T1000 (cell line): ENCODE results near the gene HIC1.

Experiments
- DNase-seq: peaks from one replicate; lab custom pipeline; 2025; ENCODE audit warnings: mixed read lengths; lab: John Stamatoyannopoulos, UW

The HIC1 gene

DNA sequence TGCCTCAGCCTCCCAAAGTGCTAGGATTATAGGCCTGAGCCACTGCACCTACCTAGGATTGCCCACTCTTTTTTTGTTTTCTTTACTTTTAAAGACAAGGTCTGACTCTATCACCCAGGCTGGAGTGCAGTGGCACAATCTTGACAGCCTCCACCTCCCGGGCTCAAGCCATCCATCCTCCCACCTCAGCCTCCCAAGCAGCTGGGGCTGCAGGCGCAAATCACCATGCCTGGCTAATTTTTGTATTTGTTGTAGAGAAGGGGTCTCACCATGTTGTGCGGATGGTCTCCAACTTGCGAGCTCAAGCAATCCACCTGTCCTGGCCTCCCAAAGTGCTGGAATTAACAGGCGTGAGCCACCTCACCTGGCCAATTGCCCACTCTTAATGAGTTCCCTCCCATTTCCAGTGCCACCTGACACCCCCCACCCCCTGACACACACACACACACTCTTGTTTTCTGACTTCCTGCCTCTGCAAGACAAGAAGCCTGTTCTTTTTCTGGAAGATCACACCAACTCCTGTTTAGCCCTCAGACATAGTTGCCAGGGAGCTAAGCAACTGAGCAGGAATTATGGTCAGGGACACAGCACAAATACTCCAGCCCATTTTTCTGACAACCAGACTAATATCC, 10.5 kb upstream of the HIC1 start:
- DNase-seq: no peak

DNA sequence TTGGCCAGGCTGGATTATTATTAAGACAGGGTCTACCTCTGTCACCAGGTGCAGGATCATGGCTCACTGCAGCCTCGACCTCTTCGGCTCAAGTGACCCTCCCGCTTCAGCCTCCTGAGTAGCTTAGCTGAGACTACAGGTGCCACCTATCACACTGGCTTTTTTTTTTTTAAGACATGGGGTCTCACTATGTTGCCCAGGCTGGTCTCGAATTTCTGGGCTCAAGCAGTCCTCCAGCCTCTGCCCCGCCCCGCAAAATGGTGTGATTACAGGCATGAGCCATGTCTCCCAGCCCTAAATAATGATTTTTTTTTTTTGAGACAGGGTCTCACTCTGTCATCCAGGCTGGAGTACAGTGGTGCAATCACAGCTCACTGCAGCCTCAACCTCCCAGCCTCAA, 7.3 kb upstream of the HIC1 start:
- DNase-seq: no peak

DNA sequence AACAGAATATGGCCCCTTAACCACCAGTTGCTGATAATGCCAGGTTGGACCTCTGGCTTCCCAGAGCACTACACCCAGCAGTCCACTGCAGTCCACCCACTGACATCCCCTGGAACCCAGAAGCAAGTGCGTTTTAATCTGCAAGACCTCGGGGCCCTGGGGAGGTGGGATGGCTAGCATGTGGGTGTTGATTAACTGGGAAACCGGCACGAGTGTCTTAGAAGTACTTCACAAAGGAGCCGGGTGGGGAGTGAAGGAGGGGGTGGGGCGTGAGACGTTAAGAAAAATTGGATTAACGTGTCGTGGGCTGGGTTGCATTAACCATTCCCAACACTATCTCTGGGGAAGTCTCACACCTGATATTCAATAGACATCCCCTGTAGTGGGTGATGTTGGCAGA, 6.1 kb upstream of the HIC1 start:
- no peak for DNase-seq

GRCh38 chr17:2049333-2050299, 5.3 kb upstream of the HIC1 start:
- peak; percentile 86 for DNase-seq

DNA sequence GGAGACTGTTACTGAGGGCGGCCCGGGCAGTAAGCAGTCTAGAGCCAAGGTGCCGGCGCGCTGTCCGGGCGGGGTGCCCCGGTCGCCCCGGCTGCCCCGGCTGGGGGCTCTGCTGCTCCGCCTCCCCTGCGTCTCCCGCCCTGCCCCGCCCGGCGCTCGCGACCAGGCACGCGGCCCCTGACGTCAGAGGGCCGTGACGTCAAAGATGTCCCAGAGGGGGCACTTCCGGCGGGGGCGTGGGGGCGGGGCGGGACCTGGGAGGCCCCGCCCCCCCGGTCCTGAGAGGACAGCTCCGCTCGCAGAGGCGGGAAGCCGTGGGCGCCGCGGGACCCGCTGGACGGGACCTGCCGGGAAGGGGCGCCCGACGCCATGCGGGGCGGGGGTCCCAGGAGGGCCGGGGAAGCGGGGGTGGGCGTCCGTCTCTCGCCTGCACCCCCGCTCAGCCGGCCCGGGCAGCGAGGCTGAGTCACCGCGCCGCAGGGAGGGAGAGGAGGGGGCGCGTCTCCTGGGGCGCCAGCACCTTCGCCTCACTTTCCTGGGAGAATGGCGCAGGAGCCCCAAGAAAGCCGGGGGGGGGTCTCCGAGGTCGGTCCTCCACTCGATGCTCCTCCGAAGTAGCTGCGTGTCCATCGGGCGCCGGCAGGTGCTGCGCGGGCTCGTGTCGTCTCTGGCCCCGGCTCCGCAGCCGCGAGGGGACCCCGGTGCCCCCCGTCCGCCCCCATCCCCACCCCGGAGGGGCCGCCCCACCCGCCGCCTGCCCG, 4.4 kb upstream of the HIC1 start:
- DNase-seq: peak; percentile 77

- DNase-seq: no peak
Observed at GRCh38 chr17:2051061-2051932, 3.6 kb upstream of the HIC1 start.

- no peak for DNase-seq
Observed at GRCh38 chr17:2051933-2052559, 2.9 kb upstream of the HIC1 start.

- DNase-seq: peak; percentile 82
Observed at GRCh38 chr17:2053380-2054261, 1.3 kb upstream of the HIC1 start.

DNA sequence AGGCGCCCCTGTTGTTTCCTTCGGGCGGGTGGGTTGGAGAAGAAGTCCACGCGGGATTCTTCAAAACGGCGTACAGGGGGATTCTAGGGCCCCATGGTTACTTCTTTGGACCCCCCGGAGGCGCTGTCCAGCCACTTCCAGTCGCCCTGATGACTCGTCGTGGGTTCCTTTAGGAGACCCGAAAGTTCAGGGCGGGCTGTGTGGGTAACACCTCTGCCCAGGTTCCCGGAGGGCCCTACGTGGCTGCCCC, 716 bp upstream of the HIC1 start:
- peak; percentile 54 for DNase-seq

DNA sequence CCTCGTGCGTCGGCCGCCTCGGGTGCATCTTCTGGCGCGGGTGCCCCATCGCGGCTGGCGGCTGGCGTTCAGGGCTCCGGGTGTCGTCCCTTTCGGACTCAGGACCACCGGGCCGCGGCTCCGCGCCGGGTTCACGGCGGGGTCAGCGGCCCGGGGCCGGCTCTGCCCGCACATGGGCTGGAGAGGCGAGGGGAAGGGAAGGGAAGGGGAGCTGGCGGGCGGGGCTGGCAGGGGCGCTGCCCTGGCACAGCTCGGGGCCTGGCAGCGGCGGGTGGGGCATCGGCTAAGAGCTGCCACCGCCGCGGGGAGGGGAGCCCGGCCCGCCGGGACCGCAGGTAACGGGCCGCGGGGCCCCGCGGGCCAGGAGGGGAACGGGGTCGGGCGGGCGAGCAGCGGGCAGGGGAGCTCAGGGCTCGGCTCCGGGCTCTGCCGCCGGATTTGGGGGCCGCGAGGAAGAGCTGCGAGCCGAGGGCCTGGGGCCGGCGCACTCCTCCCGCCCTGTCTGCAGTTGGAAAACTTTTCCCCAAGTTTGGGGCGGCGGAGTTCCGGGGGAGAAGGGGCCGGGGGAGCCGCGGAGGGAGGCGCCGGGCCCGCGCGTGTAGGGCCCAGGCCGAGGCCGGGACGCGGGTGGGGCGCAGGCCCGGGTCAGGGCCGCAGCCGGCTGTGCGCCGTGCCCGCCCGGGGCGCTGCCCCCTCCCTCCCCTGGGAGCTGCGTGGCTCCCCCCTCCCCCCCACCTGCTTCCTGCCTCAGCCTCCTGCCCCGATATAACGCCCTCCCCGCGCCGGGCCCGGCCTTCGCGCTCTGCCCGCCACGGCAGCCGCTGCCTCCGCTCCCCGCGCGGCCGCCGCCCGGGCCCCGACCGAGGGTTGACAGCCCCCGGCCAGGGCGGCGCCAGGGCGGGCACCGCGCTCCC, 646 bp downstream of the HIC1 start:
- no peak for DNase-seq

GRCh38 chr17:2056206-2057174, 1.6 kb downstream of the HIC1 start:
- no peak for DNase-seq

DNA sequence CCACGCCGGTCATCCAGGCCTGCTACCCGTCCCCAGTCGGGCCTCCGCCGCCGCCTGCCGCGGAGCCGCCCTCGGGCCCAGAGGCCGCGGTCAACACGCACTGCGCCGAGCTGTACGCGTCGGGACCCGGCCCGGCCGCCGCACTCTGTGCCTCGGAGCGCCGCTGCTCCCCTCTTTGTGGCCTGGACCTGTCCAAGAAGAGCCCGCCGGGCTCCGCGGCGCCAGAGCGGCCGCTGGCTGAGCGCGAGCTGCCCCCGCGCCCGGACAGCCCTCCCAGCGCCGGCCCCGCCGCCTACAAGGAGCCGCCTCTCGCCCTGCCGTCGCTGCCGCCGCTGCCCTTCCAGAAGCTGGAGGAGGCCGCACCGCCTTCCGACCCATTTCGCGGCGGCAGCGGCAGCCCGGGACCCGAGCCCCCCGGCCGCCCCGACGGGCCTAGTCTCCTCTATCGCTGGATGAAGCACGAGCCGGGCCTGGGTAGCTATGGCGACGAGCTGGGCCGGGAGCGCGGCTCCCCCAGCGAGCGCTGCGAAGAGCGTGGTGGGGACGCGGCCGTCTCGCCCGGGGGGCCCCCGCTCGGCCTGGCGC, 2.4 kb downstream of the HIC1 start:
- DNase-seq: no peak

GRCh38 chr17:2057760-2058585, 3.1 kb downstream of the HIC1 start:
- no peak for DNase-seq

DNA sequence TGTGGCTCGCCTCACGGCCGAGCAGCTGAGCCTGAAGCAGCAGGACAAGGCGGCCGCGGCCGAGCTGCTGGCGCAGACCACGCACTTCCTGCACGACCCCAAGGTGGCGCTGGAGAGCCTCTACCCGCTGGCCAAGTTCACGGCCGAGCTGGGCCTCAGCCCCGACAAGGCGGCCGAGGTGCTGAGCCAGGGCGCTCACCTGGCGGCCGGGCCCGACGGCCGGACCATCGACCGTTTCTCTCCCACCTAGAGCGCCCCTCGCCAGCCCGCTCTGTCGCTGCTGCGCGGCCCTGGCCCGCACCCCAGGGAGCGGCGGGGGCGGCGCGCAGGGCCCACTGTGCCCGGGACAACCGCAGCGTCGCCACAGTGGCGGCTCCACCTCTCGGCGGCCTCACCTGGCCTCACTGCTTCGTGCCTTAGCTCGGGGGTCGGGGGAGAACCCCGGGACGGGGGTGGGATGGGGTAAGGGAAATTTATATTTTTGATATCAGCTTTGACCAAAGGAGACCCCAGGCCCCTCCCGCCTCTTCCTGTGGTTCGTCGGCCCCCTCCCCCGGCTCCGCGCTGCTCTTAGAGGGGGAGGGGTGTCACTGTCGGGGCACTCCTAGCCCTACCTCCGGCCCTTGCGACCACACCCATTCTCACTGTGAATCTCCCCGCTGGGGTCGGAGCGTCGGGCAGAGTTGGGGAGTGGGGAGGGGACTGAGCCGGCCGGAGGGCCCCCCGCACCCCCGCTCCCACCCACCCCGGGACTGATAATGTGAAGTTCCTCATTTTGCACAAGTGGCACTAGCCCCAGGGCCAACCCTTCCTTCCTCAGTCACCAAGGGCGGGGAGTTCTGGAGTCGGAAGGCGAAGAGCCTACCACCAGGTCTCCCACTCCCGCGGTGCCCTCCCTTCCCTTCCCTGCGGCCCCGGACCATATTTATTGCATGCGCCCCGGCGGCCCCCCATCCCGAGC, 4.0 kb downstream of the HIC1 start:
- DNase-seq: no peak

DNA sequence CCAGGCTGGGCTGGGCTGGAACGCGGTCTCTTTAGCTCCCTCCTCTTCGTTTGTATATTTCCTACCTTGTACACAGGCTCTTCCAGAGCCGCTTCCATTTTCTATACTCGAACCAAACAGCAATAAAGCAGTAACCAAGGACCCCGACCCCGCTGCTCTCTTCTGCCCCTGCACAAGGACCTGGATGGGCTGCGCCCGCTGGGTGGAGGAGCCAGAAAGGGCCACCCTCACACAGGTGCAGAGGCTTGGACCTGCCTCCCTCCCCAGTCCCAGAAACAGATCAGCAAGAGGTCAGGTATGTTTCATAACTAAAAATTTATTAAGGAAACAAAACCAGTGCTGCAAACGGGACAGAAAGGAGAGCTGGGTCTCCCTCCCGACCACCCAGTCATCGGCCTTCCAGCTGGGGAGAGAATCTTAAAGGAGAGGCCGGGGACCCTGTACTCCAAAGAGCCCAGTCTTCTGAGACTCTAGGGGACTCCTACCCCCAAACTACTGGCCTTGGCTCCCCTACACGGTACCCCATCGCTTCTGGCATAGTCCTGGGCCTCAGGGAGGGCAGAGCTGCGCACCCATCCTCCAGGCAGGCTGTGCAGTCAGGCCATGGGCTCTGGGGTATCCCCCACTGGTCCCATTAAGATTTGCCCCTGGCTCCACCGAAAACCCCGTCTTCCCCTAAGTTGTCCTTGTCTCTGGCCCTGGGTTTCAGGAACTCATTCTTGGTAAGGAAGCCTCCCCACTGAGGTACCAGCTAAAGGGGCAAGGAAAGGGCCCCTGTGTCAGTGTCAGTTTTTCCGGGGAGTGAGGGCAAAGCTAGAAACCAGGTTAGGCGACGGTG, 4.9 kb downstream of the HIC1 start:
- no peak for DNase-seq
